ENCODE data around the gene DIPK2A.

DIPK2A gene

GRCh38 chr3:143971359-143972154, at the start of gene DIPK2A:
Gene DIPK2A (plus strand): TSS chr3:143971823. CDS start chr3:143972333, 510 bp downstream.
- in situ Hi-C loops (cut with MboI; ENCODE audit: low sequenced_read_pairs): no loop called here

GRCh38 chr3:143924522-143925285, 46.9 kb upstream of the DIPK2A start:
- in situ Hi-C loops (cut with MboI; ENCODE audit: low sequenced_read_pairs): no loop called here

GRCh38 chr3:143928056-143928455, 43.6 kb upstream of the DIPK2A start:
- in situ Hi-C loops (cut with MboI; ENCODE audit: low sequenced_read_pairs): no loop called here

- in situ Hi-C loops (cut with MboI; ENCODE audit: low sequenced_read_pairs): no loop called here
Measured at GRCh38 chr3:143928541-143929255, 42.9 kb upstream of the DIPK2A start.

GRCh38 chr3:143934791-143935190, 36.8 kb upstream of the DIPK2A start:
- in situ Hi-C loops (cut with MboI; ENCODE audit: low sequenced_read_pairs): no loop called here

GRCh38 chr3:143935678-143936077, 35.9 kb upstream of the DIPK2A start:
- in situ Hi-C loops (cut with MboI; ENCODE audit: low sequenced_read_pairs): no loop called here

- in situ Hi-C loops (cut with MboI; ENCODE audit: low sequenced_read_pairs): no loop called here
Measured at GRCh38 chr3:143950810-143951209, 20.8 kb upstream of the DIPK2A start.

GRCh38 chr3:143951351-143951971, 20.2 kb upstream of the DIPK2A start:
- in situ Hi-C loops (cut with MboI; ENCODE audit: low sequenced_read_pairs): no loop called here

GRCh38 chr3:143952569-143953072, 19.0 kb upstream of the DIPK2A start:
- in situ Hi-C loops (cut with MboI; ENCODE audit: low sequenced_read_pairs): no loop called here

- in situ Hi-C loops (cut with MboI; ENCODE audit: low sequenced_read_pairs): no loop called here
Measured at GRCh38 chr3:143955113-143955512, 16.5 kb upstream of the DIPK2A start.

GRCh38 chr3:143956838-143957237, 14.8 kb upstream of the DIPK2A start:
- in situ Hi-C loops (cut with MboI; ENCODE audit: low sequenced_read_pairs): no loop called here

GRCh38 chr3:143957453-143957852, 14.2 kb upstream of the DIPK2A start:
- in situ Hi-C loops (cut with MboI; ENCODE audit: low sequenced_read_pairs): no loop called here

- in situ Hi-C loops (cut with MboI; ENCODE audit: low sequenced_read_pairs): no loop called here
Measured at GRCh38 chr3:143958966-143959365, 12.7 kb upstream of the DIPK2A start.

GRCh38 chr3:143961342-143961741, 10.3 kb upstream of the DIPK2A start:
- in situ Hi-C loops (cut with MboI; ENCODE audit: low sequenced_read_pairs): no loop called here

- in situ Hi-C loops (cut with MboI; ENCODE audit: low sequenced_read_pairs): no loop called here
Measured at GRCh38 chr3:143963946-143964345, 7.7 kb upstream of the DIPK2A start.

GRCh38 chr3:143970773-143971358, 757 bp upstream of the DIPK2A start:
- in situ Hi-C loops (cut with MboI; ENCODE audit: low sequenced_read_pairs): no loop called here

GRCh38 chr3:143972155-143972504, 507 bp downstream of the DIPK2A start:
- in situ Hi-C loops (cut with MboI; ENCODE audit: low sequenced_read_pairs): no loop called here

- in situ Hi-C loops (cut with MboI; ENCODE audit: low sequenced_read_pairs): no loop called here
Measured at GRCh38 chr3:143972505-143973258, 1.1 kb downstream of the DIPK2A start.

- in situ Hi-C loops (cut with MboI; ENCODE audit: low sequenced_read_pairs): no loop called here
Measured at GRCh38 chr3:143973259-143974021, 1.8 kb downstream of the DIPK2A start.
